Hepatocyte (in vitro differentiated cells): ENCODE measurements around the gene FASTK. TPM values are rescaled to one million over a fixed set of nuclear protein-coding genes. Genes with fewer than 3 reads are reported as not detected.

Source experiments
- DNase-seq: peaks from one replicate; pipeline ENCODE4 v3.0.0-alpha.2; 2016; ENCODE audit warnings: low spot score
- H2AFZ ChIP-seq: fragments of 200-600 bp; sonication (generic); 2 replicates; pipeline ENCODE4 v1.6.0; 2016; ENCODE audit warnings: antibody characterized with exemption, mild to moderate bottlenecking
- H3K27ac ChIP-seq: fragments of 200-600 bp; sonication (generic); 2 replicates; pipeline ENCODE4 v1.5.1; 2016; ENCODE audit warnings: mild to moderate bottlenecking
- H3K27me3 ChIP-seq: fragments of 200-600 bp; sonication (generic); 2 replicates; pipeline ENCODE4 v1.6.1; 2016
- H3K36me3 ChIP-seq: fragments of 200-600 bp; sonication (generic); replicated peaks from 2 replicates; pipeline ENCODE4 v1.5.1; 2016; ENCODE audit warnings: low read depth; ENCODE audit not compliant: insufficient read depth
- H3K4me1 ChIP-seq: fragments of 200-600 bp; sonication (generic); 2 replicates; pipeline ENCODE4 v1.5.1; 2016; ENCODE audit warnings: mild to moderate bottlenecking, moderate library complexity; ENCODE audit not compliant: insufficient read depth
- H3K4me2 ChIP-seq: fragments of 200-600 bp; sonication (generic); 2 replicates; pipeline ENCODE4 v1.6.0; 2016
- H3K4me3 ChIP-seq: fragments of 200-600 bp; sonication (generic); 2 replicates; pipeline ENCODE4 v1.5.1; 2016; ENCODE audit warnings: mild to moderate bottlenecking
- H3K79me2 ChIP-seq: fragments of 200-600 bp; sonication (generic); 2 replicates; pipeline ENCODE4 v1.6.0; 2017; ENCODE audit warnings: mild to moderate bottlenecking
- H3K9me2 ChIP-seq: fragments of 200-600 bp; sonication (generic); replicated peaks from 2 replicates; pipeline ENCODE4 v1.6.0; 2017; ENCODE audit warnings: mild to moderate bottlenecking; ENCODE audit not compliant: insufficient read depth
- H3K9me3 ChIP-seq: fragments of 200-600 bp; sonication (generic); 2 replicates; pipeline ENCODE4 v1.5.1; 2016; ENCODE audit warnings: low read depth, mild to moderate bottlenecking
- H4K20me1 ChIP-seq: fragments of 200-600 bp; sonication (generic); 2 replicates; pipeline ENCODE4 v1.6.0; 2016; ENCODE audit warnings: mild to moderate bottlenecking; ENCODE audit not compliant: insufficient read depth, poor library complexity, severe bottlenecking
- CTCF ChIP-seq: fragments of 200-600 bp; sonication (generic); IDR thresholded peaks from 2 replicates; pipeline ENCODE4 v1.5.1; 2016; ENCODE audit warnings: antibody characterized with exemption, mild to moderate bottlenecking; ENCODE audit not compliant: poor library complexity
- EZH2 ChIP-seq: fragments of 200-600 bp; sonication (generic); IDR thresholded peaks from 2 replicates; pipeline ENCODE4 v1.6.1; 2016; ENCODE audit warnings: antibody characterized with exemption, mild to moderate bottlenecking, borderline replicate concordance
- EZH2phosphoT487 ChIP-seq: fragments of 200-600 bp; sonication (generic); IDR thresholded peaks from one replicate; pipeline ENCODE4 v1.6.1; 2018; ENCODE audit warnings: antibody characterized with exemption, mild to moderate bottlenecking, low read depth, moderate library complexity; ENCODE audit not compliant: unreplicated experiment, severe bottlenecking
- WGBS: methylation state at CpG from one replicate; pipeline ENCODE4 v1.1.6; 2016; ENCODE audit warnings: low lambda C conversion rate; ENCODE audit errors: missing lambda C conversion rate; 5-methylcytosine and 5-hydroxymethylcytosine counted together
- polyA plus RNA-seq: library from polyadenylated mRNA; unstranded; fragments of >200 nt; fragmentation: Nextera tagmentation; extraction: Ambion mirVana; gene quantifications from 2 replicates; pipeline ENCODE4 v1.2.1, GENCODE V29; 2016
- total RNA-seq: library from RNA; depleted of rRNA; stranded (reverse); fragments of >200 nt; gene quantifications from 2 replicates; pipeline ENCODE4 v1.2.3, GENCODE V29; 2014

Gene FASTK
- total and polyA plus RNA-seq, 2 experiments from 2014 or later = 105 to 193 TPM

GRCh38 chr7:151103973-151104372 is 23.4 kb upstream of the FASTK start:
- H3K79me2 ChIP-seq = peaks cover 82% of the 10 kb centered on the region

GRCh38 chr7:151102991-151103390 is 22.4 kb upstream of the FASTK start:
- no peaks in the 10 kb centered on the region for H3K27me3 ChIP-seq
- H3K9me3 ChIP-seq = no peaks in the 10 kb centered on the region
- TF ChIP-seq EZH2phosphoT487 (no peak), CTCF (no peak), EZH2 (no peak)
- no peak overlapping the region for H3K27ac ChIP-seq
- peaks cover 82% of the 10 kb centered on the region for H3K79me2 ChIP-seq
- no peaks in the 10 kb centered on the region for H3K9me2 ChIP-seq
- no peak overlapping the region for H2AFZ ChIP-seq
- WGBS = 88% methylated on average over 3 of the region's 3 CpGs
- DNase-seq = no peak
- H4K20me1 ChIP-seq = peaks cover 69% of the 10 kb centered on the region
- H3K4me1 ChIP-seq = no peaks in the 10 kb centered on the region
- H3K36me3 ChIP-seq = no peaks in the 10 kb centered on the region
- H3K4me3 ChIP-seq = no peak overlapping the region
- no peak overlapping the region for H3K4me2 ChIP-seq

More at GRCh38 chr7:151103973-151104372, 23.4 kb upstream of the FASTK start:
- H3K36me3 ChIP-seq = no peaks in the 10 kb centered on the region
- H3K4me2 ChIP-seq = no peak overlapping the region
- peaks cover 65% of the 10 kb centered on the region for H4K20me1 ChIP-seq
- no peaks in the 10 kb centered on the region for H3K4me1 ChIP-seq
- H3K27ac ChIP-seq = no peak overlapping the region
- 81% methylated on average over 12 of the region's 12 CpGs for WGBS
- no peak overlapping the region for H2AFZ ChIP-seq
- H3K9me2 ChIP-seq = no peaks in the 10 kb centered on the region
- no peak overlapping the region for H3K4me3 ChIP-seq
- H3K9me3 ChIP-seq = no peaks in the 10 kb centered on the region
- TF ChIP-seq EZH2phosphoT487 (no peak), EZH2 (no peak), CTCF (no peak)
- H3K27me3 ChIP-seq = no peaks in the 10 kb centered on the region
- no peak for DNase-seq

- peaks cover 89% of the 10 kb centered on the region for H3K79me2 ChIP-seq
- H3K27me3 ChIP-seq = no peaks in the 10 kb centered on the region
- no peak for DNase-seq
- peaks cover 75% of the 10 kb centered on the region for H4K20me1 ChIP-seq
- H3K9me3 ChIP-seq = no peaks in the 10 kb centered on the region
- no peak for TF ChIP-seq CTCF
- TF ChIP-seq EZH2phosphoT487 = no peak
- TF ChIP-seq EZH2 = no peak
- WGBS = 94% methylated on average over 24 of the region's 24 CpGs
- H3K27ac ChIP-seq = no peak overlapping the region
- no peaks in the 10 kb centered on the region for H3K9me2 ChIP-seq
- no peaks in the 10 kb centered on the region for H3K4me1 ChIP-seq
- H3K4me2 ChIP-seq = no peak overlapping the region
- H2AFZ ChIP-seq = no peak overlapping the region
- H3K36me3 ChIP-seq = no peaks in the 10 kb centered on the region
- H3K4me3 ChIP-seq = no peak overlapping the region
Measured at GRCh38 chr7:151101621-151102396, 21.2 kb upstream of the FASTK start.
